ENCODE measurements around the gene NHLRC4.
"Not testable (repeated sequence)": the region's sequence is repeated elsewhere in the genome, so short reads cannot be mapped to it uniquely, and the experiment has no call there.

- TF ChIP-seq, protein P1, sequence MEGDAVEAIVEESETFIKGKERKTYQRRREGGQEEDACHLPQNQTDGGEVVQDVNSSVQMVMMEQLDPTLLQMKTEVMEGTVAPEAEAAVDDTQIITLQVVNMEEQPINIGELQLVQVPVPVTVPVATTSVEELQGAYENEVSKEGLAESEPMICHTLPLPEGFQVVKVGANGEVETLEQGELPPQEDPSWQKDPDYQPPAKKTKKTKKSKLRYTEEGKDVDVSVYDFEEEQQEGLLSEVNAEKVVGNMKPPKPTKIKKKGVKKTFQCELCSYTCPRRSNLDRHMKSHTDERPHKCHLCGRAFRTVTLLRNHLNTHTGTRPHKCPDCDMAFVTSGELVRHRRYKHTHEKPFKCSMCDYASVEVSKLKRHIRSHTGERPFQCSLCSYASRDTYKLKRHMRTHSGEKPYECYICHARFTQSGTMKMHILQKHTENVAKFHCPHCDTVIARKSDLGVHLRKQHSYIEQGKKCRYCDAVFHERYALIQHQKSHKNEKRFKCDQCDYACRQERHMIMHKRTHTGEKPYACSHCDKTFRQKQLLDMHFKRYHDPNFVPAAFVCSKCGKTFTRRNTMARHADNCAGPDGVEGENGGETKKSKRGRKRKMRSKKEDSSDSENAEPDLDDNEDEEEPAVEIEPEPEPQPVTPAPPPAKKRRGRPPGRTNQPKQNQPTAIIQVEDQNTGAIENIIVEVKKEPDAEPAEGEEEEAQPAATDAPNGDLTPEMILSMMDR (IDR thresholded peaks at IDR 0.05), result not testable (repeated sequence)
- TF ChIP-seq POLR2A, EP300 (IDR thresholded peaks at IDR 0.05): not testable (repeated sequence)
Observed at GRCh38 chr16:597655-598054, 30.9 kb downstream of the NHLRC4 start.
